HG03565 (cell line): ENCODE results near the gene MACROD2.

Experiments
- ATAC-seq: cut with Tn5 transposase; IDR thresholded peaks from one replicate; pipeline ENCODE4 v1.9.1; 2021; ENCODE audit warnings: mild to moderate bottlenecking, moderate library complexity; ENCODE audit not compliant: unreplicated experiment

The MACROD2 gene

GRCh38 chr20:16048876-16049275, 2053.6 kb downstream of the MACROD2 start:
- ATAC-seq = no peak

- ATAC-seq = no peak
Observed at GRCh38 chr20:16049529-16050093, 2054.3 kb downstream of the MACROD2 start.

DNA sequence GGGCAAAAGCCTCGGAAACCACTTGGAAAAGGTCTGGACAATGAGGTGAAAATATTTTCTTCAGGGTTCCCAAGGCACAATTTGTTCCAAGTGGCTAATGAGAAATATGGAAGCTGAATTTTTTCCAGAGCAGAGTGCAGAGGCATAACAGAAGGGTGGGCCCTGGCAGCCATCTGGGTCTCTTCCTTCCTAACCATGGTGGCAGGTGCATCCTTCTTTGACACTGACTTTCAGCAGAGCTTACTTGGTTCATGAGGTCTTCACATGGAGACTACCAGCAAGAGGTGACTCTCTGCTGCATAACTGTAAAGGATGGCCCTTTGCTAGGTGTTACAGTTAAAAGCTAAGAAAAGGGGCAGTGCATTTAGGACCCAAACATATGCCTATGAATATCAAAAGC, 2055.1 kb downstream of the MACROD2 start:
- no peak for ATAC-seq

- ATAC-seq = no peak
Observed at GRCh38 chr20:16051968-16052367, 2056.7 kb downstream of the MACROD2 start.

DNA sequence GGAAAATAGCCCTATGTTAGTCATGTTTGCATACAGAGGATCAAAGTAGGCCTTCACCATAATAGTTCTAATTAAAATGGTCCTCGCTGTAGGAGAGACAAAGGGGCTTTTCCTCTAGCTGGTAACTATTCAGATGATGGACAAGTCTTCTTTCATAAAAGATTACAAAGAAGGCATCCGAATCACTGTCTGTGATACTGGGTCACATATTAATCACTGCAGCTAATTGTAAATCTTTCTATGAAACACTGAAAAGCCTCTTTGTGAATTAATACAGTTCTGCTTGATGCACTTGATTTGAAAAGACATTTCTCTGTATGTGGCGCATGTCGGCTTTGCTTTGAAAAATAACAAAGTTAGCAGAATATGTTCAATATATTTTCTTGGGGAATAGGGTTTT, 2057.1 kb downstream of the MACROD2 start:
- ATAC-seq = no peak

DNA sequence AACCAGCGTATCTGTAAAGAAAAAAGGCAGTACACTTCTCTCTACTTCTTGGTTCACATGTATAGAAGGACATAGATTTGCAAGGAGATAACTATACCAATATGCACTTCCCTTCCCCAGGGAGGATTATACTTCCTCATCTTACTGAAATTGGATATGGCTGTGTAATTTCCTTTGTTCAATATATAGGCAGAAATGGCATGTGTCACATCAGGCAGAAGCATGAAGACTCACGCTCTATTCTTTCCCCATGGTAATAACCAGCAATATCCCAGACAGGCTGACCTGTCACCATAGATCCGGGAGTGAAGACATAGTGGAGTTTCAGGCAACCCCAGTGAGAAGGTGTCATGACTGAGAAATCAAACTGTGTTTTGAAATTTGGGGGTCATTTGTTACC, 2059.7 kb downstream of the MACROD2 start:
- ATAC-seq = no peak

DNA sequence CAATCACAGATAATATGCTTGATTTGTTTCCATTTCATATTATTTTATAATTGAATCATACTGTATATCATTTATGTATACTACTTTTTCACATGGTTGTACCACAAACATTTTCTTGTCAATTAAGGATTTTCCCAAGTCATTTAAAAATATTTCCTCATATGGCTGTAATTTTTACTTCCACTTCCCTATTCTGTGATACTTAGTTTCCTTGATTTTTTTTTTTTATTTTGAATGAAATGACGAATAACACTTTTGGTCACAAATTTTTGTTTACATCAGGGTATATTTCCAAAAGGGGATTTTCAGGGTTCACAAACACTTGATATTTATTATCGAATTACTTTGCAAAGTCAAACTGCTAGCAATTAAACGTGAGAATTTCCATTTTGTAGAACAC, 2062.3 kb downstream of the MACROD2 start:
- ATAC-seq = no peak

DNA sequence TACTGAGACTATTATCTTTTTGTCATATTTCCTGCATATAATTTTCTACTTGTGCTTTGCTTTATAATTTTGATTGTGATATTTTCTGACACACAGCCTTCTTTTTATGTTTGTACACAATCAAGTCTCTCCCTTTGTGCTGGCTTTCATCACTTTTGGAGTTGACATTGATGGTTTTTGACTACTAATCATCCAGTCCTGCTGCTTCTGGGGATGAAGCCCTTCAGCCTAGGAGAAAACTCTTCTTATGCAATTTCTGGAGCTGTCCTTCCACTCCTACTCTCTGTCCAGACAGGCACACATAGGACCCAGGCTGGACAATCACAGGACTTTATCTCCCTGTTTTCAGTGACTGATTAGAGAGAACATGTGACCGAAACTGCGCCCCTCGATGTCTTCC, 2063.0 kb downstream of the MACROD2 start:
- ATAC-seq = no peak

DNA sequence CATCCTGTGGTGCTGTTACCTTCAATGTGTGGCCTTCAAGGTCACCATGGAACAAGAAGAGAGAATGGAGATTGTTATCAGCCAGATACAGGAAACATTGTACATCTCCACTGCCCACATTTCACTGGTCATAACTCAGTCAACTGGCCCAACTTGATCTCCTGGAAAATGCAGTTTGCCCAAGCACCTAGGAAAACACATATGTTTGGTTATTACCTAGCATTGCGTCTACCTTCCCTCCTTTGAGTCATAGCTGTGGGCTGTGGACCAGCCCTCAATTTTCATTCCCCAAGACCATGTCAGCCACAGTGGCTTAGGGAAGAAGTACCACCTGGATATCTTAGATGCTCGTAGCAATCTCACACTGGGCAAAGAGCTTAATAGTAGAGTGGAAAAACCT, 2064.5 kb downstream of the MACROD2 start:
- no peak for ATAC-seq

DNA sequence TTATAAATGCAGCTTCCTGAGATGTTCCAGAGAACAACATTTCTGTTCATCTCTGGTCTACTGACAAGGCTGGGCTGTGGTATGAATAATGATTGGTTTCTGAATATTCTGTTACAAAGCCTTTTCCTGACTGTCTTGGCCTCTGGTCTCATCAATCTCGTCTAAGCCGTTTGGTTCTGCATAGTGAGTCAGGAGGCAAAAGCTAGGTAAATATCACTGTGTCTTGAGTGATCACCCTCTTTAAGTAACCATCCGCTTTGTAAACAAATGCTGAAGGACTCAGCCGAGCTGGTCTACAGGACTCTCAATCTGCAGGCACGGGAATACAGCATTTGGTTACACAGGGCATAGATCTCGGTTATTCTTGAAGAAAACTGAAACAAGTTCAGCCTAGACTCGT, 2066.0 kb downstream of the MACROD2 start:
- ATAC-seq = no peak

DNA sequence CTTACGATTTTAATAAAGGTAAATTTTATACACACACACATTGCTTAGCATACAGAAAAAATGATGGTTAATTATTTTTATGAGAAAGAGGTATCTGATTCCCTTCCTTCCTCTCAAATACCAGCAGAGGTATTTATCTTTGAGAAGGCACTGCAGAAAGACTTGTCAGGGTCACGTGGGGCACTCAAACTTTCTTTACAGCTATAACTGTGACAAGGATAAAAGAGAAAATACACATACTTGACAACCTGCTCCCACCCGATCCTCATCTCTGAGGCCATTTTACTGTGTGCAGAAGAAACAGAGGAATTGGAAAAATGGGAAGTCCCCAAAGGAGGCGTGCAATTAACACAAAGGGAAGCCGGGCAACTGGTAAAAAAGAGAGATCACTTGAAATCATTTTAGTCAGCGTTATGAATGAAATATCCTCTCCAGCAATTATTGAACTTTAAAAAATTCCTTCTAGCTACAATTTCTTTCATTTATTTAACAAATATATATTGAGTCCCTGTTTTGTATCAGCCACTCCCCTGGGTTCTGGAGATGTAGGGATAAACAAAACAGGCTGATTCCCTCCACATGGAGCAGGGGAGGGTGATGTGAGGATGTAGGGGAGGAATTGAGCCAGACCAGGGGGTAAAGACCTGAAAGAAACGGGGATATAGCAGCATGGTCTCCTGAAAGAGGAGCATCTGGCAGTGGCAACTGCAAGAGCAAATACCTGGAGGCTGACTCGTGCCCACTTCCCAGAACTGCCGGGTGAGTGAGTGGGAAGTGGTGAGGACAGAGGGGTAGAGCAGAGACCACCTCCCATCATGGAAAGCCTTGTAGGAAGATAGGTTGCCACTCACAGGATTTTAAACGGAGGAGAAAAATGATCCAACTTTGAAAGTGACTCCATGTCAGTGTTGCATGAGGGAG, 2067.6 kb downstream of the MACROD2 start:
- ATAC-seq = no peak

DNA sequence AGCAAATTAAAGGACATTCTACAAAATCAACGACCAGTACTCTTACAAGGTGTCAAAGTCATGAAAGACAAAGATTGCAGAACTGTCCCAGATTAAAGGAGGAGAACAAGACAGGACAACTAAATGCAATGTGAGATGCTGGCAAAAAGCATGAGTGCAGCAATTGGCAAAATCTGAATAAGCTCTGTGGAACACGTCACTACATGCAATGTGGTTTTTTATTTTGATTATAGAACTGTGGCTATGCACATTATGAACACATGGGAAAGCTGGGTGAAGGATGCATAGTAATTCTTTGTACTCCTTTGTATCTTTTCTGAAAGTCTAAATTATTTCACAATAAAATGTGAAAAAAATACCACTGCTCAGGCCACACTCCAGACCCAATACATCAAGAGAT, 2068.6 kb downstream of the MACROD2 start:
- no peak for ATAC-seq

DNA sequence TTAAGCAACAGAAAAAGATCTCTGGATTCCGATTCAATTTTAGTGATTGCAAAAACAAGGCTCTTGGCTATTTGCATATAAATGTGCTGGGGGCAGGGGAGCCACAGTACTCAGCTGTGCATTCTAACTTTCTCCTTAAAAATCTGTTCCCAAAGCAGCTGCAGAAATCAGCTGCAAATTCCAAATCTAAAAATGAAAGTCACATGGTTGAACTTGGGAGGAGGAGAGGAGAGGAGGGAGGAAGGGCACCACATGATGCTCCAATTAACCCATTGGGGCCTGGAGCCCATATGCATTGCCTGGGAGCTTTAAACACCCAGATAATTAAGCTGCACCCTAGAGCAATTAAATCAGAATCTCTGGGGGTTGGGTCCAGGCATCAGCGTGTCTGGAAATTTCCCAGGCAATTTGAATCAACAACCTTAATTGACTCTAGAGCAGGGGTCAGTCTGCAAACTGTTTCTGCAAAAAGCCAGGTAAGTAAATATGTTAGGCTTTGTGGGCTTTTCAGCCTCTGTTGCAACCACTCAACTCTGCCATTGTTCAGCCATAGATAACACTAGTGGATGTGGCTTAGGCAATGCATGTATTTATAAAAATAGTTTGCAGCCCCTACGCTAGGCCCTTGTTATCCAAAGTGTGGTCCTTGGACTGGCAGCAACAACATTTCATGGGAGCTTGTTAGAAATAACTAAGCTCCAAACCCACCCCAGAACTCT, 2069.8 kb downstream of the MACROD2 start:
- no peak for ATAC-seq

DNA sequence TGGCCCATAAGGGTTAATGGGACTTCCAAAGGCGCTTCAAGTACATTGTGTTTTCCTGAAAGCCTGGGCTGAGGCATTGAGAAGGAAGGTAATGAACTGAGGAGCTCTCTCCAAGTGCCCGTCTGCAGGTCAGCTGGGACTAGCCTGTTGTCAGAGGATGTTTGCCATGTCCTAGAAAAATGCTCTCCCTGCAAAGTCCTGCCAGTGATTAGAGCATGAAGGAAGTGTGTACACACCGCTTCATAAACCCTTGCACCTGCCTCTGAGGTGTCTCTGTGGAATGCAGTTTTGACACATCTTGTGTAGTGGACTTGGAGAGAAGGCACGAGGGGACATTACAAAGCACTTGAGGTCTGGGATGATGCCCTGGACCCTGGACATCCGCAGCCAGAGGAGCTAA, 2071.3 kb downstream of the MACROD2 start:
- ATAC-seq = no peak

DNA sequence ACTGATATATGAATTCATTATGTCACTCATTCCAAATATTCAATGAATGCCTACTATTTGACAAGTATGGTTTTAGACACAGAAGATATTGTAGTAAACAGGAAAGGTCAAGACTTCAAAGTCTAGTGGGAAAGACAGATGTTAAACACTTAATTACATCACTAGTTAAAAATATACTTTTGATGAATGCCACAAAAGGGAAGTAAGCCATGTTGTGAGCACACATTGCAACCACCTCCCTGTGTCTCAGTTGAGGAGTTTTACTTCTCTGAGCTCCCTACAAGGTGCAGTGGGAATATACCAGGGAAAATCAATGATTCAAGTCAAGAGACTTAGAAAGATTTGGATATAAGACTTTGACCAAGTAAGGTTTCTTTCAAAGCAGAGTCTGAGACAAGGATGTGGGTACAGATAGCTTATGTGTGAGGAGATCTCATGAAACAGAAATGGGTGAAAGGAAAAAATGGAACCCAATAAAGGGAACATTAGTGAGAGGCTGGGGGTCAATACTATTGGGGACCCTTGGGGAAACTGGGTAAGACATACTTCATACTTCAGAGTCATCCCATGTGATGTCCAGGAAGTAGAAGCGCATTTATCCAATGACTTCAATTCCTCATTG, 2074.2 kb downstream of the MACROD2 start:
- peak; percentile 91 for ATAC-seq

GRCh38 chr20:16072220-16072619, 2076.9 kb downstream of the MACROD2 start:
- ATAC-seq = no peak

DNA sequence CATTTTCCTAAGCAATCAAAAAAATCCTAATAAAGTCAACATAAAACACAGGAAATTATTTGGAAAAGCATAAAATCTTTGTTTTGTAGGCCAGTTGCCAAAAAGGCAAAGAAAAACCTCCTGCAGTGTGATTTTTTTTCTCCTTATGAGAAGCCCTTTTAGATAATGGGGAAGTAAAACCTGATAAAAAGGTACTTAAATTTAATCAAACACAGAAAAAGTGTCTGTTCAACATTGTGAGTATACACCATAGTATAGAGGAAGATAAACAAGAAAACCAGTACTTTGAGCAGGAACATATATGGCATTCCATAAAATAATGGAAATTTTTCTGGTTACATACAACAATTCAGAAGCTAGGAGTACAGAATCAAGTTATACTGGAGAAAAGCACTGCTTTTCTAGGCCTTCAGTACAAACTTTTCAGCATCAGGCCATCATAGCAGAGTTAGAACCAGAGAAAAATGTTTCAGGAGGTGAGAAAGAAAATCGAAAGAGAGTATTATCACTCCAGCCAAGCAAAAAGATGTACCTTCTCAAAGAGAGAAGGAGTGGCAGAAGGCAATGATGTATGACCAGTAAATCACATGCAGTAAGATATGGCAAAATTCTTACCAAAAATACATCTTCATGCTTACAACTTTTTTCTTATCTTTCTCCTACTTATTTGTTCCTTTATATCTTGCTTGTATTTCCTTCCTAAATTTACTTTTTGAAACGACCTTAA, 2083.0 kb downstream of the MACROD2 start:
- no peak for ATAC-seq

- ATAC-seq = no peak
Observed at GRCh38 chr20:16081421-16081820, 2086.1 kb downstream of the MACROD2 start.

GRCh38 chr20:16082051-16082550, 2086.8 kb downstream of the MACROD2 start:
- ATAC-seq = no peak

- no peak for ATAC-seq
Observed at GRCh38 chr20:16083639-16084280, 2088.4 kb downstream of the MACROD2 start.
